HL-60 (cell line): ENCODE data around the gene VARS2.
"Not testable (repeated sequence)": the region's sequence is repeated elsewhere in the genome, so short reads cannot be mapped to it uniquely, and the experiment has no call there.

Experiments
- DNase-seq, 2 experiments: peaks; one replicate each; pipeline ENCODE4 v3.0.0-alpha.2; 2010 to 2020; ENCODE audit warnings: low read depth in 1 of 2, low spot score in 1 of 2
- H3K27ac ChIP-seq: fragments of 250-450 bp; sonication (Bioruptor Pico); replicated peaks from 2 replicates; pipeline ENCODE4 v1.5.1; 2020; ENCODE audit warnings: mild to moderate bottlenecking, moderate library complexity
- H3K27me3 ChIP-seq: fragments of 250-450 bp; sonication (Bioruptor Pico); 2 replicates; pipeline ENCODE4 v1.5.1; 2021; ENCODE audit warnings: mild to moderate bottlenecking, moderate library complexity; ENCODE audit not compliant: insufficient read depth, poor library complexity, severe bottlenecking
- H3K4me3 ChIP-seq: replicated peaks from 2 replicates; pipeline ENCODE4 v1.5.1; 2011; ENCODE audit warnings: mild to moderate bottlenecking, control low read depth, low read length; ENCODE audit not compliant: insufficient read depth
- CTCF ChIP-seq: IDR thresholded peaks from one replicate; pipeline ENCODE4 v1.5.1; 2011; ENCODE audit warnings: low read length, control low read depth, inconsistent platforms; ENCODE audit not compliant: insufficient read depth
- GABPA ChIP-seq: IDR thresholded peaks from 2 replicates; pipeline ENCODE4 v1.6.1; 2012; ENCODE audit warnings: low read depth
- POLR2AphosphoS5 ChIP-seq: IDR thresholded peaks from 2 replicates; pipeline ENCODE4 v1.6.1; 2012; ENCODE audit warnings: low read depth
- REST ChIP-seq: IDR thresholded peaks from 2 replicates; pipeline ENCODE4 v1.6.1; 2012; ENCODE audit warnings: low read depth; ENCODE audit not compliant: insufficient replicate concordance
- SPI1 ChIP-seq: IDR thresholded peaks from 2 replicates; pipeline ENCODE4 v1.6.1; 2012; ENCODE audit warnings: low read depth, mild to moderate bottlenecking, borderline replicate concordance

The VARS2 gene

DNA sequence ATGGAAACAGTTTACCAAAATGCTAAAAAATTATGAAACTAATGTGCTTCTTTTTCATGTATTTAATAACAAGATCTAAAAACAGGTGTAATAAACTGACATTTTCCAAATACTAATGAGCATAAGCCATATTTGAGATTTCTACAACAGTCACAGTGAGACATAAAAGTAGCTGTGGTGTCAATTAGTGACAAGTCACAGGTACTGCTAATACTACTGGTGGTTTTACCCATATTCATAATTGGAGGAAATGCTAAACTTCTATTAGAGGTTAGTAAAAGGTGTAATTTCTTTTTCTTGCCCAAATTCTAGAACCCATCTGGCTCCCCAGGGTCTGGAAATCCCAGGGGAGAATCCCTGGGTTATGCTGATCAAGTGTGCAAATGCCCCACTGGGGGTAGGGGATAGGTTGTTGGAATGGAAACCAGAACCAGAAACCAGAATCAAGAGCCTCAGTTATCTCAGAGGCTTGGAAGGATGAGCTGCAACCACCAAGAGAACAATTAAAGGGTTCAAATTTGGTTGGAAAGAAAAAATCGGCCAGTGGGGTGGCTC lies 13.1 kb upstream of the VARS2 start:
- Histone ChIP-seq H3K27me3 (no peaks in the 10 kb centered on the region), H3K4me3 (no peak overlapping the region), H3K27ac (no peak overlapping the region)
- no peak for DNase-seq
- no peak for TF ChIP-seq SPI1
- no peak for TF ChIP-seq REST
- no peak for TF ChIP-seq GABPA
- TF ChIP-seq CTCF, result no peak
- no peak for TF ChIP-seq POLR2AphosphoS5

DNA sequence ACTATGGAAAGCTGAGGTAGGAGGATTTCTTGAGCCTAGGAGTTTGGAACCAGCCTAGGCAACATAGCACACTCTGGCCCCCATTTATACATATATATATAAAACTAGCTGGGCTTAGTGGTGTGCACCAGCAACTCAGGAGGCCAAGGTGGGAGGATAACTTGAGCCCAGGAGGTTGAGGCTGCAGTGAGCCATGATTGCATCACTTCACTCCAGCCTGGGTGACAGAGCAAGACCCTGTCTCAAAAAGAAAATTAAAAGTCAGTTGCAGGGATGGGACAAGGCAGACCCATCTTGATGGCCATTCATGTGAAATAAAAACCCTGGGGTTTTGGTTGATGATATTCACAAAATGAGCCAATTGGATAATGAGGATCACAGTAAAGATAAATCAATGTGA lies 12.6 kb upstream of the VARS2 start:
- Histone ChIP-seq H3K27ac (no peak overlapping the region), H3K4me3 (no peak overlapping the region), H3K27me3 (no peaks in the 10 kb centered on the region)
- DNase-seq, result no peak
- no peak for TF ChIP-seq CTCF
- TF ChIP-seq REST, result no peak
- TF ChIP-seq SPI1, result no peak
- TF ChIP-seq POLR2AphosphoS5, result no peak
- no peak for TF ChIP-seq GABPA

DNA sequence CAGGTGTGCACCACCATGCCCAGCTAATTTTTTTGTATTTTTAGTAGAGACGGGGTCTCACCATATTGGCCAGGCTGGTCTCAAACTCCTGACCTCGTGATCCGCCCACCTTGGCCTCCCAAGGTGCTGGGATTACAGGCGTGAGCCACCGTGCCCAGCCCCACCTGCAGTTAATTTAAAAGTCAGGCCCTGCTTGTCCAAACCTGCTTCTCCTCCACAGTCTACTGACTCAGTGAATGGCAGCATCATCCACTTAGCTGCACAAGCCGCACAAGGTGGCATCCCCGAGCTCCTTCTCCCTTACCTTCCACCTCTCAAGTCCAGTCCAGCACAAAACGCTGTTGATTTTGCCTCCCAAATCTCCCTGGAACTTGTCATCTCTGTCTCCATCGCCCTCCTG lies 11.8 kb upstream of the VARS2 start:
- H3K27ac ChIP-seq, H3K27me3 ChIP-seq, H3K4me3 ChIP-seq, DNase-seq: not testable (repeated sequence)

GRCh38 chr6:30902709-30903108 lies 11.3 kb upstream of the VARS2 start:
- H3K27me3 ChIP-seq, result no peaks in the 10 kb centered on the region
- peak overlapping the region; percentile 19; the same call in 1 of the 2 replicates for H3K27ac ChIP-seq
- no peak overlapping the region for H3K4me3 ChIP-seq
- no peak for TF ChIP-seq REST
- TF ChIP-seq POLR2AphosphoS5, result no peak
- no peak for TF ChIP-seq SPI1
- TF ChIP-seq GABPA, result no peak
- TF ChIP-seq CTCF, result no peak
- DNase-seq, result no peak
